Adrenal gland (tissue), 12 donors: ENCODE results near the gene PDGFRA. TPM values are rescaled to one million over a fixed set of nuclear protein-coding genes. Genes with fewer than 3 reads are reported as not detected.
A peak's percentile ranks its signal among the peaks of the same experiment; 100 is the strongest.
"Not testable (repeated sequence)": the region's sequence is repeated elsewhere in the genome, so short reads cannot be mapped to it uniquely, and the experiment has no call there.

Experiments
- DNase-seq, 7 donors: peaks; one replicate each; pipeline ENCODE4 v3.0.0-alpha.2; 2019 to 2020
- H3K27ac ChIP-seq, 5 donors: fragments of 200-600 bp; sonication (generic) in 4 of 5; 1 replicate in 3 of 5; 2 replicates in 2 of 5; pipeline versions ENCODE4 v1.5.1 to v1.8.0; 2016 to 2020; ENCODE audit warnings: mild to moderate bottlenecking in 1 of 5
- H3K27me3 ChIP-seq: fragments of 200-600 bp; 2 replicates; pipeline ENCODE4 v1.8.0; 2021
- H3K36me3 ChIP-seq, 2 donors: fragments of 200-600 bp; replicated peaks in 1 of 2; 1 replicate in 1 of 2; 2 replicates in 1 of 2; pipeline versions ENCODE4 v1.5.1 to v1.8.0; 2018 to 2022
- H3K4me1 ChIP-seq, 2 donors: fragments of 200-600 bp; replicated peaks in 1 of 2; 1 replicate in 1 of 2; 2 replicates in 1 of 2; pipeline versions ENCODE4 v1.5.1 to v1.8.0; 2018 to 2021
- H3K4me3 ChIP-seq, 4 donors: fragments of 200-600 bp; sonication (generic) in 3 of 4; one replicate each; pipeline ENCODE4 v1.5.1; 2016 to 2018
- H3K9me3 ChIP-seq, 3 donors: fragments of 200-600 bp; sonication (generic) in 1 of 3; replicated peaks in 1 of 3; 1 replicate in 2 of 3; 2 replicates in 1 of 3; pipeline versions ENCODE4 v1.5.1 to v1.8.0; 2016 to 2021
- POLR2A ChIP-seq, 2 donors: fragments of 450-650 bp; IDR thresholded peaks; one replicate each; pipeline ENCODE4 v1.6.1; 2017; ENCODE audit warnings: antibody characterized with exemption in 2 of 2, mild to moderate bottlenecking in 2 of 2, moderate library complexity in 1 of 2
- WGBS, 4 donors: extraction: QIAGEN DNeasy Blood & Tissue Kit in 2 of 4; methylation state at CpG; one replicate each; pipeline versions ENCODE4 v1.1.5 to v1.1.7; 2013 to 2017; 5-methylcytosine and 5-hydroxymethylcytosine counted together
- intact Hi-C, 2 donors: fragments of 100-400 bp; cut with DNase I; formaldehyde crosslinking; loops; one replicate each; pipeline versions ENCODE4 v1.14.1 to v1.15.0; 2022 to 2023
- polyA plus RNA-seq, 3 donors: library from polyadenylated mRNA; stranded (reverse); fragments of 200-250 nt in 2 of 3; fragments of 350-450 nt in 1 of 3; fragmentation: Illumina TruSeq in 1 of 3; extraction: RNeasy Lipid Tissue Mini Kit (QIAGEN cat#74804) in 1 of 3; gene quantifications; one replicate each; pipeline ENCODE4 v1.2.3, GENCODE V29; 2013 to 2014
- total RNA-seq, 9 donors: library from RNA; depleted of rRNA in 4 of 9; stranded (reverse); fragments of >200 nt in 4 of 9; fragments of 120-200 nt in 1 of 9; fragmentation: NEBNext Ultra II Directional in 1 of 9; extraction: Animal tissue kit (Norgen Biotek cat#: 25700) in 1 of 9; gene quantifications; one replicate each; pipeline versions ENCODE4 v1.1.0 to v1.2.4, GENCODE V29; 2013 to 2023
- TF ChIP-seq, protein P1 (sequence below), 6 experiments: fragments of 450-650 bp in 4 of 6; fragments of 200-600 bp in 2 of 6; sonication (generic) in 1 of 6; IDR thresholded peaks; 1 replicate in 5 of 6; 2 replicates in 1 of 6; pipeline versions ENCODE4 v1.5.1 to v1.8.0; 2016 to 2021; ENCODE audit warnings: antibody characterized with exemption in 6 of 6, mild to moderate bottlenecking in 2 of 6, moderate library complexity in 1 of 6
- donor health status: healthy with polysubstance abuse.
- donor health status: Bipolar disorder and iron deficiency.
- donor health status: DM: yes; HTN: yes; CAD: no.
- donor health status: DM: no; HTN: no; CAD: no.
- donor health status: DM: no; HTN: no; CAD: no.
- donor health status: DM: yes; HTN: yes; CAD: no.

Gene PDGFRA
- total and polyA plus RNA-seq, 12 donors = 14.5 to 182 (median 90.9) TPM

GRCh38 chr4:54233277-54233696 is 4.2 kb downstream of the PDGFRA start:
- DNase-seq = peak; percentile 81 to 89 (median 88)
- WGBS, 4 donors = 0% methylated on average over 2 to 43 of the region's 43 CpGs
- Histone ChIP-seq H3K27me3 (peaks cover 38% of the 10 kb centered on the region), H3K4me3 (peak overlapping the region in 2 of 4 donors; percentile 56 to 60), H3K4me1 (peaks cover 3 to 22% of the 10 kb centered on the region in 2 donors), H3K36me3 (no peaks in the 10 kb centered on the region), H3K27ac (peak overlapping the region in 3 of 5 donors; percentile 35 to 75 (median 61)), H3K9me3 (no peaks in the 10 kb centered on the region)
- TF ChIP-seq, protein P1, sequence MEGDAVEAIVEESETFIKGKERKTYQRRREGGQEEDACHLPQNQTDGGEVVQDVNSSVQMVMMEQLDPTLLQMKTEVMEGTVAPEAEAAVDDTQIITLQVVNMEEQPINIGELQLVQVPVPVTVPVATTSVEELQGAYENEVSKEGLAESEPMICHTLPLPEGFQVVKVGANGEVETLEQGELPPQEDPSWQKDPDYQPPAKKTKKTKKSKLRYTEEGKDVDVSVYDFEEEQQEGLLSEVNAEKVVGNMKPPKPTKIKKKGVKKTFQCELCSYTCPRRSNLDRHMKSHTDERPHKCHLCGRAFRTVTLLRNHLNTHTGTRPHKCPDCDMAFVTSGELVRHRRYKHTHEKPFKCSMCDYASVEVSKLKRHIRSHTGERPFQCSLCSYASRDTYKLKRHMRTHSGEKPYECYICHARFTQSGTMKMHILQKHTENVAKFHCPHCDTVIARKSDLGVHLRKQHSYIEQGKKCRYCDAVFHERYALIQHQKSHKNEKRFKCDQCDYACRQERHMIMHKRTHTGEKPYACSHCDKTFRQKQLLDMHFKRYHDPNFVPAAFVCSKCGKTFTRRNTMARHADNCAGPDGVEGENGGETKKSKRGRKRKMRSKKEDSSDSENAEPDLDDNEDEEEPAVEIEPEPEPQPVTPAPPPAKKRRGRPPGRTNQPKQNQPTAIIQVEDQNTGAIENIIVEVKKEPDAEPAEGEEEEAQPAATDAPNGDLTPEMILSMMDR (IDR thresholded peaks at IDR 0.05) = peak; percentile 48 to 86 (median 72)
- peak in 1 of 2 donors; percentile 13 for TF ChIP-seq POLR2A (IDR thresholded peaks at IDR 0.05)
- intact Hi-C loops = loop anchor here (5.0 to 10.0 kb wide), 7 partner anchors 321 to 1998 kb away; no protein-coding TSS in a partner anchor

DNA sequence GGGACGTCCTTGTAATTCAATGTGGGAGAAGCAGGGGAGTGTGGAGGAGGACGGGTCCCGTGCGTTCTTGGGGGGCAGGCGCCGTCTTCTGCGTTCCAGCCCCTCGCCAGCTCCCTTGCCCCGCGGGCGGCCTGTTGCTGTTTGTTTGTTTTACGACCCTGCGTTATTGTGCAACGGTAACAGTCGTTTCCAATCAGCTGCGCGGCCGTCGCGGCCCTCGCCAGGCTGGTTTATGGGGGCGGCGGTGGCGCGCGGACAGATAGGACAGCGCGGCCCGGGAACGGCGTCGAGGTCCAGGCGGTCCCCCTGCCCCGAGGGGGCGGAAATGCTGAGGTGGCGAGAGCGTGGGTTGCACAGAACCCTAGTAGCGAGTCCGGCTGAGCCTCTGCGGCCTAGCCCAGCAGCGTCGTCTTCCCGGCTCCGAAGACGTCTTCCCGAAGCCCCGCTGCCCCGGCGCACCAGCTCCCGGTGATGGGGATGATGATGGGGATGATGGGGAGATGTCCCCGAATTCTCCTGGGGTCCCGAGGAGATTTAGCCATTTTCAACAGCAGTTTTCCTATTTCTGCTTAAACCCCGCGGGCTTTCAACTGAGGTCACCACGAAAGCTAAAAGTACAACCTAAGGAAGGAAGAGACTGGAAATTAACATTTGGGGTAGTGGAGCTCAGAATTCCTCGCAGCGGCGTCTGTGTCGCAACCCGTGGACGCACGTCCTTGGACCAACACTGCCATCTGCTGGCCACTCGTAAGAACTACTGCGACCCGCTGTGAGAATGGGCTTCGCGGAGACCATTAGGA is 4.8 kb downstream of the PDGFRA start:
- DNase-seq = peak; percentile 67 to 89 (median 83)
- intact Hi-C loops = loop anchor here (5.0 to 10.0 kb wide), 7 partner anchors 322 to 1999 kb away; no protein-coding TSS in a partner anchor
- TF ChIP-seq, protein P1 (IDR thresholded peaks at IDR 0.05) = peak; percentile 87 to 98 (median 96)
- TF ChIP-seq POLR2A (IDR thresholded peaks at IDR 0.05) = no peak
- H3K4me3 ChIP-seq = peak overlapping the region in 3 of 4 donors; percentile 44 to 60 (median 56)
- H3K36me3 ChIP-seq = no peaks in the 10 kb centered on the region
- H3K27me3 ChIP-seq = peaks cover 32% of the 10 kb centered on the region
- no peaks in the 10 kb centered on the region for H3K9me3 ChIP-seq
- H3K27ac ChIP-seq = peak overlapping the region in 4 of 5 donors; percentile 35 to 75 (median 51)
- 0 to 2% (median 1%) methylated on average over 47 to 67 of the region's 67 CpGs for WGBS, 4 donors
- peaks cover 3 to 22% of the 10 kb centered on the region in 2 donors for H3K4me1 ChIP-seq

DNA sequence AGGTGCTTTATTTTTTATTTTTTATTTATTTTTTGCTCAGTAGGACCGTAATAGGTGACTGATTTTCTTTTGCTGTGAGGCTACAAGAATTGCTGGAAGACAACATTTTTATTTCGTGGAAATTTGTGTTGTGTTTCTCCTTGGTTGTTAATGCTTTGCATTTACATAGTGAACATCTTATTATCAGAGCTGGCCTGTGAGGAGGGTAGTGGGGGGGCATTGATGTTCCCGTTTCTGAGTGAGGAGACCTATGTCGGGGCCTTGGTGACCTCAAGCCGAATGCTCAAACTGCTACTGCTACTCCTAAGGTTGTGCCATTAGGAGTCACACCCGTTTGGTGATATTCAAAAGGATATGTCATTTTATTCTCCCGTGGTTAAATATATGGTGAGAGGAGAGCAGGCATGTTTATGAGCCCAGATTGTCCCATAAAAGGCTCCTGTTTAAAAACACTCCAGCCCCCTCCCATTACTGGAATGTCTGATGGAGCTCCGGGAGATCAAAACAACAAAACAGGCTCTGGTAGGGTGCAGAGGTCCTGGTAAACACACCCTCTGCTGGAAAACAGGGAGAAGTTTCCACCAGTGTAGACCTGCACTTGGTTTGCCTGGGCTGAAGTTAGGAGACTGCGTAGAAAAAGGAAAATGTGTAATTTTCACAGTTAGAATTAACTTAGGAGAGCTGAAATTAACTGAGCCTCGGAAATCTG is 5.6 kb downstream of the PDGFRA start:
- WGBS, 4 donors = 16 to 20% (median 19%) methylated on average over 10 of the region's 10 CpGs
- H3K27ac ChIP-seq = no peak overlapping the region

GRCh38 chr4:54236316-54236715 is 7.2 kb downstream of the PDGFRA start:
- H3K27me3 ChIP-seq = peaks cover 11% of the 10 kb centered on the region
- H3K36me3 ChIP-seq, H3K4me3 ChIP-seq, H3K9me3 ChIP-seq, DNase-seq, H3K27ac ChIP-seq: not testable (repeated sequence)
- intact Hi-C loops = loop anchor here (10.0 kb wide), 4 partner anchors 532 to 2002 kb away; no protein-coding TSS in a partner anchor
- peaks cover 3 to 17% of the 10 kb centered on the region in 2 donors for H3K4me1 ChIP-seq
- 78 to 84% (median 81%) methylated on average over 7 of the region's 7 CpGs for WGBS, 4 donors

More for the DNA sequence above, 5.6 kb downstream of the PDGFRA start:
- peak in 1 of 7 donors; percentile 28 for DNase-seq
- intact Hi-C loops = loop anchor here (5.0 to 10.0 kb wide), 7 partner anchors 322 to 2000 kb away; no protein-coding TSS in a partner anchor
- H3K4me1 ChIP-seq = peaks cover 3 to 22% of the 10 kb centered on the region in 2 donors
- H3K4me3 ChIP-seq = peak overlapping the region in 2 of 4 donors; percentile 56 to 60
- no peaks in the 10 kb centered on the region for H3K36me3 ChIP-seq
- H3K27me3 ChIP-seq = peaks cover 27% of the 10 kb centered on the region
- no peaks in the 10 kb centered on the region for H3K9me3 ChIP-seq
- TF ChIP-seq, protein P1 (IDR thresholded peaks at IDR 0.05) = peak in 1 of 6 experiments; percentile 9
- no peak for TF ChIP-seq POLR2A (IDR thresholded peaks at IDR 0.05)
